Head of caudate nucleus (tissue), 42 donors: Measurements from ENCODE around the gene SERPING1.
A peak's percentile ranks its signal among the peaks of the same experiment; 100 is the strongest.

Experiments used
- DNase-seq, 42 donors: peaks; one replicate each; pipeline versions ENCODE4 v3.0.0 to v3.0.0-alpha.2; 2020 to 2021; ENCODE audit warnings: mixed read lengths in 7 of 42
- intact Hi-C: fragments of 100-400 bp; cut with DNase I; formaldehyde crosslinking; loops from one replicate; pipeline ENCODE4 v1.15.0; 2022

Gene SERPING1

GRCh38 chr11:57597461-57597915 lies at the start of gene SERPING1:
TSS of gene SERPING1 (plus strand) at chr11:57597685. CDS start at chr11:57598271, 586 bp downstream.
- intact Hi-C loops, result no loop called here
- DNase-seq, result peak in 17 of 42 donors; percentile 2 to 62 (median 12)

GRCh38 chr11:57547854-57548377 lies 49.6 kb upstream of the SERPING1 start:
- intact Hi-C loops, result no loop called here
- DNase-seq, result peak in 1 of 42 donors; percentile 2

GRCh38 chr11:57549983-57550382 lies 47.5 kb upstream of the SERPING1 start:
- intact Hi-C loops, result no loop called here
- DNase-seq, result no peak

GRCh38 chr11:57551941-57552340 lies 45.5 kb upstream of the SERPING1 start:
- no peak for DNase-seq
- intact Hi-C loops, result no loop called here

- intact Hi-C loops, result no loop called here
- DNase-seq, result no peak
Measured at GRCh38 chr11:57552479-57552878, 45.0 kb upstream of the SERPING1 start.

- no peak for DNase-seq
- intact Hi-C loops, result no loop called here
Measured at GRCh38 chr11:57555393-57555792, 42.1 kb upstream of the SERPING1 start.

GRCh38 chr11:57556041-57556440 lies 41.4 kb upstream of the SERPING1 start:
- intact Hi-C loops, result no loop called here
- no peak for DNase-seq

- no peak for DNase-seq
- intact Hi-C loops, result loop anchor here (10.0 kb wide), 1 partner anchor 155 kb away; the partner anchor contains the start of genes MED19 and TMX2
Measured at GRCh38 chr11:57560146-57560545, 37.3 kb upstream of the SERPING1 start.

- intact Hi-C loops, result loop anchor here (10.0 kb wide), 1 partner anchor 152 kb away; the partner anchor contains the start of genes MED19 and TMX2
- no peak for DNase-seq
Measured at GRCh38 chr11:57562596-57562995, 34.9 kb upstream of the SERPING1 start.

- DNase-seq, result peak in 9 of 42 donors; percentile 19 to 56 (median 35)
- intact Hi-C loops, result loop anchor here (5.0 to 10.0 kb wide), 2 partner anchors 81 to 149 kb away; partner anchors contain the start of genes MED19, TMX2 and YPEL4
Measured at GRCh38 chr11:57566005-57566904, 31.2 kb upstream of the SERPING1 start.

GRCh38 chr11:57566905-57567514 lies 30.5 kb upstream of the SERPING1 start:
- intact Hi-C loops, result loop anchor here (5.0 to 10.0 kb wide), 2 partner anchors 80 to 148 kb away; partner anchors contain the start of genes MED19, TMX2 and YPEL4
- DNase-seq, result peak in 10 of 42 donors; percentile 14 to 59 (median 31)

- DNase-seq, result peak; percentile 15 to 92 (median 80)
- intact Hi-C loops, result loop anchor here (5.0 to 10.0 kb wide), 2 partner anchors 80 to 147 kb away; partner anchors contain the start of genes MED19, TMX2 and YPEL4
Measured at GRCh38 chr11:57567515-57568329, 29.8 kb upstream of the SERPING1 start, which contains the start of gene UBE2L6. TSS of gene UBE2L6 (minus strand) at chr11:57567672. CDS start at chr11:57567611, 61 bp downstream.

- DNase-seq, result peak in 19 of 42 donors; percentile 65 to 94 (median 88)
- intact Hi-C loops, result loop anchor here (5.0 to 10.0 kb wide), 2 partner anchors 79 to 146 kb away; partner anchors contain the start of genes MED19, TMX2 and YPEL4
Measured at GRCh38 chr11:57568330-57568766, 29.1 kb upstream of the SERPING1 start.

- no peak for DNase-seq
- intact Hi-C loops, result no loop called here
Measured at GRCh38 chr11:57571606-57572005, 25.9 kb upstream of the SERPING1 start.

GRCh38 chr11:57574061-57574460 lies 23.4 kb upstream of the SERPING1 start:
- DNase-seq, result no peak
- intact Hi-C loops, result no loop called here

- no peak for DNase-seq
- intact Hi-C loops, result no loop called here
Measured at GRCh38 chr11:57584341-57584740, 13.1 kb upstream of the SERPING1 start.

- no peak for DNase-seq
- intact Hi-C loops, result no loop called here
Measured at GRCh38 chr11:57585301-57585700, 12.2 kb upstream of the SERPING1 start.

GRCh38 chr11:57586711-57587245 lies 10.7 kb upstream of the SERPING1 start:
- no peak for DNase-seq
- intact Hi-C loops, result no loop called here
